ENCODE data around the gene ELP4. TPM values are rescaled to one million over a fixed set of nuclear protein-coding genes. Genes with fewer than 3 reads are reported as not detected.

The ELP4 gene
- total RNA-seq, 4 donors from 2014 or later, result 8.8 to 23.6 (median 13.5) TPM

GRCh38 chr11:31802609-31802989 lies 293.0 kb downstream of the ELP4 start:
- H3K9me3 ChIP-seq, result no peaks in the 10 kb centered on the region
- in situ Hi-C loops (cut with MboI; ENCODE audit: low sequenced_read_pairs in 4 of 4), result no loop called here

GRCh38 chr11:31802990-31803812 lies 293.6 kb downstream of the ELP4 start:
- Histone ChIP-seq H3K27me3 (peaks cover 97 to 100% (median 100%) of the 10 kb centered on the region in 3 donors), H3K4me3 (no peak overlapping the region), H3K4me1 (peaks cover 20 to 31% of the 10 kb centered on the region in 2 donors), H3K36me3 (no peaks in the 10 kb centered on the region), H3K27ac (no peak overlapping the region), H3K9me3 (no peaks in the 10 kb centered on the region)
- ATAC-seq (no peak), DNase-seq (no peak)
- intact Hi-C loops (cut with DNase I; ENCODE audit: low total_unique reads) (loop anchor here (10.0 kb wide), 2 partner anchors 298 to 558 kb away; partner anchors contain the start of genes ELP4 and IMMP1L), in situ Hi-C loops (cut with MboI; ENCODE audit: low sequenced_read_pairs in 4 of 4) (no loop called here)
- TF ChIP-seq CTCF (IDR thresholded peaks at IDR 0.05 in 4 of 5, conservative IDR thresholded peaks at IDR 0.05 in 1 of 5) (no peak), POLR2A (IDR thresholded peaks at IDR 0.05) (no peak)

More at GRCh38 chr11:31802609-31802989, 293.0 kb downstream of the ELP4 start:
- Histone ChIP-seq H3K27ac (no peak overlapping the region), H3K4me1 (peaks cover 20 to 37% of the 10 kb centered on the region in 2 donors), H3K36me3 (no peaks in the 10 kb centered on the region), H3K4me3 (no peak overlapping the region), H3K27me3 (peaks cover 97 to 100% (median 100%) of the 10 kb centered on the region in 3 donors)
- intact Hi-C loops (cut with DNase I; ENCODE audit: low total_unique reads), result loop anchor here (10.0 kb wide), 2 partner anchors 298 to 558 kb away; partner anchors contain the start of genes ELP4 and IMMP1L
- TF ChIP-seq CTCF (IDR thresholded peaks at IDR 0.05 in 4 of 5, conservative IDR thresholded peaks at IDR 0.05 in 1 of 5), result no peak
- TF ChIP-seq POLR2A (IDR thresholded peaks at IDR 0.05), result no peak
- ATAC-seq (no peak), DNase-seq (no peak)

- Histone ChIP-seq H3K4me3 (peak overlapping the region in 2 of 4 donors; percentile 18 to 36), H3K36me3 (no peaks in the 10 kb centered on the region), H3K4me1 (peaks cover 13 to 24% of the 10 kb centered on the region in 2 donors), H3K27ac (no peak overlapping the region), H3K27me3 (peaks cover 97 to 100% (median 100%) of the 10 kb centered on the region in 3 donors), H3K9me3 (no peaks in the 10 kb centered on the region)
- ATAC-seq, result no peak
- intact Hi-C loops (cut with DNase I; ENCODE audit: low total_unique reads), result loop anchor here (10.0 kb wide), 2 partner anchors 299 to 559 kb away; partner anchors contain the start of genes ELP4 and IMMP1L
- in situ Hi-C loops (cut with MboI; ENCODE audit: low sequenced_read_pairs in 4 of 4), result no loop called here
- DNase-seq, result no peak
- no peak for TF ChIP-seq CTCF (IDR thresholded peaks at IDR 0.05 in 4 of 5, conservative IDR thresholded peaks at IDR 0.05 in 1 of 5)
- TF ChIP-seq POLR2A (IDR thresholded peaks at IDR 0.05), result no peak
Observed at GRCh38 chr11:31803813-31804311, 294.3 kb downstream of the ELP4 start.

- intact Hi-C loops (cut with DNase I; ENCODE audit: low total_unique reads) (loop anchor here (10.0 kb wide), 2 partner anchors 300 to 560 kb away; partner anchors contain the start of genes ELP4 and IMMP1L), in situ Hi-C loops (cut with MboI; ENCODE audit: low sequenced_read_pairs in 4 of 4) (no loop called here)
- DNase-seq (no peak), ATAC-seq (no peak)
- H3K9me3 ChIP-seq, result no peaks in the 10 kb centered on the region
- no peak overlapping the region for H3K27ac ChIP-seq
- H3K36me3 ChIP-seq, result no peaks in the 10 kb centered on the region
- peaks cover 98 to 100% (median 100%) of the 10 kb centered on the region in 3 donors for H3K27me3 ChIP-seq
- H3K4me3 ChIP-seq, result peak overlapping the region; percentile 18 to 36 (median 27)
- H3K4me1 ChIP-seq, result peaks cover 16 to 21% of the 10 kb centered on the region in 2 donors
- no peak for TF ChIP-seq POLR2A (IDR thresholded peaks at IDR 0.05)
- TF ChIP-seq CTCF (IDR thresholded peaks at IDR 0.05 in 4 of 5, conservative IDR thresholded peaks at IDR 0.05 in 1 of 5), result no peak
Observed at GRCh38 chr11:31804312-31805036, 294.9 kb downstream of the ELP4 start.
